HG03457 (cell line): ENCODE data around the gene VIM.
"Not testable (repeated sequence)": the region's sequence is repeated elsewhere in the genome, so short reads cannot be mapped to it uniquely, and the experiment has no call there.

ENCODE experiments used
- ATAC-seq: cut with Tn5 transposase; IDR thresholded peaks from one replicate; pipeline ENCODE4 v1.9.1; 2021; ENCODE audit warnings: moderate number of reproducible peaks; ENCODE audit not compliant: unreplicated experiment

Gene VIM

DNA sequence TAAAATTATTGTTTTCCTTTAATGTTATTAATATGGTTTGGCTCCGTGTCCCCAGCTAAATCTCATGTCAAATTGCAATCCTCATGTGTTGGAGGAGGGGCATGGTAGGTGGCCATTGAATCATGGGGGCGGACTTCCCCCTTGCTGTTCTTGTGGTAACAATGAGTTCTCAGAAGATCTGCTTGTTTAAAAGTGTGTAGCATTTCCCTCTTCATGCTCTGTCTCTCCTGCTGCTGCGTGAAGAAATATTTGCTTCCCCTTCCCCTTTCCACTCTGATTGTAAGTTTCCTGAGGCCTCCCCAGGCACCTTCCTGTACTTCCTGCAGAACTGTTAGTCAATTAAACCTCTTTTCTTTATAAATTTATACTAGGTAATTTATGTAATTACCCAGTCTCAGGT is 27.5 kb downstream of the VIM start:
- ATAC-seq, result no peak

DNA sequence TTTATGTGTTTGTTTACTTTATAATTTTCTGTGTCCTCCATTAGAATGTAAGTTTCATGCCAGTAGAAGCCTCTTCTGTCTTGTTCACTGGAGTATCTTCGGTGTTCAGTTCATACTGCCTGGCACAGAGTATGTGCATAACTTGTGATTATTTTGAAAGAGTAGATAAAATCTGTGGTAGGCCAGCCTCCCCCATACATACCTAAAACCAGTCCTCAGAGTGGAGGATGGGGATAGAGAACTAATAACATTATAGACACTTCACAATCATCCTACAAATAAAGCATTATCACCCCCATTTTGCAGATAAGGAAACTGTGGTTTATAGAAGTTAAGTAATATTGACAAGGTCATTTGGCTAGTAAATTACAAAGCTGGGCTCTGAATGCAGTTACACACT is 28.0 kb downstream of the VIM start:
- no peak for ATAC-seq

DNA sequence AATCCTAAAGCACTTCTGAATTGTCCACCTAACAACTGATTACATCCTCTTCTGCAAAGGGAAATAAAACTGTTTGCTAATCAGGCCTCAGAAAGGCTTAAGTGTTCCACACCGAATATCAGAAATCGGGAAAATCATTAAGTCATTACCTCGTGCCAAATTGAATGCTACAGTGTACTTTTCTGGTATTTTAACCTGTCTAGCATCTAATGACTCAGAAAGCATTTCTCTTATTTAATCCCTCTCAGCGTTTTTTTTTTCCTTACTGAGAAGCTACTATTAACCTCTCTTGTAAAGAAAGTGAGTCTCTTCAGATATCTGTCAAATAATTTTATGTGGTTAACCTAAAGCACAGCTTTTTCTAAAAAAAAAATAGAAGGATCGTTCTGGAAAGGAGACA is 28.6 kb downstream of the VIM start:
- ATAC-seq, result no peak

DNA sequence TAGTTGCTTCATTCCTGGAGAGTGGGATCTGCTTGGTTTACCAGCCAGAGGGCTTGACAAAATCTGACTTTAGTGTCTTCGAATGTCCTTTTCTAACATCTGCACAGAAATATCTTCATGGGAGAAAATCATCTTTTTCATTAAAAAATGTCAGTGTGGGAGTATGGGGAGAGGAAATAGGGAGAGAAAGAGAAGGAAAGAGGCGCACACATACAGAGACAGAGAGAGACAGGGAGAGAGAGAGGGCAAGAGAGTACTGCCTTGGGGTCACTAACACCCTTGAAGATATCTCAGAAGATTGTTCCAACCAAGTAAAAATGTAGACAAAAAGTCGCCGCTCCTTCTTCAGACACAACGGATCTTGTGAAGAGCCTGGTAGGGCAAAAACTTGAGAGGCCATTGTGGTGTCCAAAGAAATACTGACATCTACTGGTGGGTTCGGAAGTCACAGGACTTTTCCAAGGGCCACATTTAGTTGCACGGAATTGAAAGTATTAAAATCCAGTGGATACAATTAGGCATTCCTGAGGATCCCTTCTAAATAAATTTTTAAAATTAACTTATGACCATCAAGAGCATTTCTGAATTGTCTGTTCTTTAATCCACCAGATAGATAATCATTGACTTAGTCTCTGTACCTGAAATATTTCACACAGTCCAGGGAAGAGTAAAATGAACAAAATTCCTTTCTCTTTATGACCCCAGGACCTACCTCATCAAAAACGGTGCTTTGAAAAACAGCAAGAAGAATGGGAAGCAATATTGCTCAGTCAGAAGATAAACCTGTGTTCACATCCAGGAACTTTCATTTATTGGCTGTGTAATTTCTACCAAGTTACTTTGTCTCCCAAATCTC is 29.7 kb downstream of the VIM start:
- ATAC-seq, result no peak

DNA sequence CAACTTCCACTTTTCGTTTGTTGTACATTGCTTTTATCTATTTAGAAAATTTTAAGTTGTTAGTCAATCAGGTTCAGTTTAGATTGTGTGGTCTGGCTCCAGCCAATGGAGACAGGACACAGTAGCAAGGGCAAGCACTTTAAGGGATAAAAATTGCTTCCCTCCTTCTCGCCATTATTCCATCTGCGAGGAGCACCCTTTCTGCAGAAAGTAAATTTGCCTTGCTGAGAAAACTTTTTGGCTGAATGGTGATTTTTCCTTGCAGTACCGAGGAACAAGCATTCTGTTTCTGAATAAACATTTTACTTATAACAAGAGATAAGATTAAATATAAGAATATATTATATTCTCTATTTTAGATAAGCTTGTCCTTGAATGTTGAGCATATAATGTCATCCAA is 34.5 kb downstream of the VIM start:
- ATAC-seq, result no peak

DNA sequence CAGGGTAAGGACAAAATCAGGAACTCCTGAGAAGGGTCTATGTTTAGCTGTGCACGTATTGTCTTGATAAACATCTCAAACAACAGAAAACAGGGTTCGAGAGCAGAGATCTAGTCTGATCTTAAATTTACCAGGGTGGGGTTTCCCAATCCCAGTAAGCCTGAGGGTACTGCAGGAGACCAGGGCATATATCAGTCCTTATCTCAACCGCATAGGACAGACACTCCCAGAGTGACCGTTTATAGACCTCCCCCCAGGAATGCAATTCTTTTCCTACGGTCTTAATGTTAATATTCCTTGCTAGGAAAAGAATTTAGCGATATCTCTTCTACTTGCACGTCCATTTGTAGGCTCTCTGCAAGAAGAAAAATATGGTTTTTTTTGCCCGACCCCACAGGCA is 35.5 kb downstream of the VIM start:
- no peak for ATAC-seq

DNA sequence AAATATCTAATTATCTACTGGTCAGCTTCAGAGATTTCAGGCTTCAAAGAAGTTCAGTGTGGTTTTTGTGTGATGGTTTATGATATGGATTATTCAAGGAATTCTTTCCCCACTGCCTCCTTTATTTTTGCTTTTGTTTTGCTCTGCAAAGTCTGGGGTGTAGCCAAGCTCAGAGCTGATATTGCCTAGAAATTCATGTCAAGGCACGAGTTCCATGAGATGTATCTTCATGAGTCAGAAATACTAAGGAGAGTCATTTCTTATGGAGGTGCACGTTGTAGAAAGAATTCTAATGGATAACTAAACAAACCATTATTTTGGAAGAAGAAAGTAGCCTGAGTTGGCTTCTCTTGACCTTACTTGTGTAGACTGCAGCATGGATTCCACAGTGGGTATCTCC is 37.4 kb downstream of the VIM start:
- ATAC-seq, result no peak

DNA sequence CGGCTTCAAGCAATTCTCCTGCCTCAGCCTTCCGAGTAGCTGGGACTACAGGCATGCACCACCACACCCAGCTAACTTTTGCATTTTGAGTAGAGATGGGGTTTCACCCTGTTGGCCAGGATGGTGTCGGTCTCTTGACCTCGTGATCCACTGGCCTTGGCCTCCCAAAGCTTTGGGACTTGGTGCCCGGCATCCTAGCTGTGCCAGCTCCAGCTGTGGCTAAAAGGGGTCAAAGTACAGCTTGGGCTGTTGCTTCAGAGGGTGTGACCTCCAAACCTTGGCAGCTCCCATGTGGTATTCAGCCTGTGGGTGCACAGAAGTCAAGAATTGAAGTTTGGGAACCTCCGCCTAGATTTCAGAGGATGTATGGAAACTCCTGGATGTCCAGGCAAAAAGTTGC is 38.5 kb downstream of the VIM start:
- not testable (repeated sequence) for ATAC-seq

DNA sequence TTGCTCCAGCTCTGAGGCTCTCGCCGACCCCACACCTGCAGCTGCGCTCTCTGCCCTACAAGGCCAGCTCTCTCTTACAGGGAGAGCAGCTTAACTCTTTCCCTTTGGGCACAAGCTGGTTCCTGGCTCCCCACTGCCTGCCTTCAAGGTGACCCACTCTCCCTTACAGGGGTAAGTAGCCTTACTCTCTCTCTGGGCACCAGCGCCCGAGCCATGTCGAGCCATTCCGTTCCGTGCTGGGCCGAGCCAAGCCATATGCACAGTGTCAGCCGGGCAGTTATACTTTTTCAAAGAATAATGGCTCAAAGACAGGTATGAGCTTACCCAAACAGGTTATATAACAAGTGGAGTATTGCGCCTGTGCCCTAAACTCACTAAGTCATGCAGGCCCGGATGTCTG is 44.6 kb downstream of the VIM start:
- no peak for ATAC-seq

DNA sequence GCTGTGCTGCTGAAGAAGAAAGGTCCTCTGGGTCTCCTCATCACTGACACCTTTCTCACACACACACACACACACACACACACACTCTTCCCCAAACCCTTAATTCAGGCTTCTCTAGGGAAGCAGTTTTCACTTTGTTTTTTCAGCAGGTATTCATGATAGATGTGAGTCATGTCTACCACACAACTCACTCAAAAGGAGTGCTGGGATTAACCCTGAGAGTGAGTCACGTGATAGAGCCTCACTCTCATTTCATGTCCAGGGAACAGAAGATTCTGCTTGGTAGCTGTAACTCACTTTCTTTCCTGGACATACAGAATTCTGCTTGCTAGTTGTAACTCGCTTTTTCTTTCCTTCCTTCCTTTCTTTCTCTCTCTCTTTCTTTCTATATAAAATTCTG is 45.4 kb downstream of the VIM start:
- no peak for ATAC-seq

DNA sequence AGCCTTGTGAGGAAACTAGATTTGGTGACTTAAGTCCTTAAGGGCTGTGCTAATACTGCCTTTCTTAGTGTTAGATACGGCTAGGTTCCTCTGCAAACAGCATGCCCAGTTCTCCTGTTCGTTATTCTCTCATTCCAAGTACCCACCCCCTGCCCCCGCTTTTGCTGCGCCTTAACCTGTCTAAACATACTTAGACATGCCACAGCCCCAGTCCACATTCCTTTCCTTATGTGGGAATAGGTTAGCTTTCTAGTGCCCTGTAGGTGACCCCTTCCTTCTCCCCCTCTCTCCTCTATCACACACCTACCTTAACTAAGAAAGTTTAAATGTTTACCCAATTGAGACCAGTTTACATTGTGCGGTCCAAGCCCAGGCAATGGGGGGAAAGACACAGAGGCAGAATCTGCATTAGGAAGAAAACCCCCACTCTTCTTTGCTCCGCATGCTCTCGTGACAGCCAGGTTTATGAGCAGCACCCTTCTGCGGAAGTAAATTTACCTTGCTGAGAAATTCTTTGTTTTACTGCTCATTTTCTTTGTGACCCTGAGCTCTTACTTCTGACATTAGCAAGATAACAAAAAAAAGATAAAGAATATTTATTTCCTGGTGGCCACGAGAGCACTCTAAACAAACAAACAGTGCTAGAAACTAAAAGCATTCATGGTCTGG is 48.8 kb downstream of the VIM start:
- ATAC-seq, result no peak

DNA sequence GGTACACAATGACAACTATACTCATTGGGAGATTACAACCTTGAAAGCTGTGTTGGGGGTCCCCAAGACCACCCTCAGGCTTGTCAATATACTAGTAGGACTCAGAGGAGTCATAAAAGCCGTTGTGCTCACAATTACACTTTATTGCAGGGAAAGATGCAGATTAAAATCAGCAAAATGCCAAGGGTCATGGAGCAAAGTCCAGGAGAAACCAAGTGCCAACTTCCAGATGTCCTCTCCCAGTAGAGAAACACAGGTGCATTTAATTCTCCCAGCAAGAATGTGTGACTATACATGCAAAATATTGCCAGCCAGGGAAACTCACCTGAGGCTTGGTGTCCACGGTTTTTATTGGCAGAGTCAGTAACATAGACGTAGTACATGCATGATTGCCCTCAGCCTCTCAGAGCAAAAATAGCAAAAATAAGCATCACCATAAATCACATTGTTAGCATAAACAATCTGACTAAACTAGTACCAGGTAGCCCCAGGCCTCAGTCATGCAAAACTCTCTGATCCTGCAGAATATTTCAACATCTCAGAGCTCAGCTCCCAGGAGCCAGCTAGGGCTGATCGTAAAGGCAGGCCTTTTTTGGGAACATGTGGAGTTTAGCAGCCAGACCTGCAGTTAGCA is 50.7 kb downstream of the VIM start:
- no peak for ATAC-seq

DNA sequence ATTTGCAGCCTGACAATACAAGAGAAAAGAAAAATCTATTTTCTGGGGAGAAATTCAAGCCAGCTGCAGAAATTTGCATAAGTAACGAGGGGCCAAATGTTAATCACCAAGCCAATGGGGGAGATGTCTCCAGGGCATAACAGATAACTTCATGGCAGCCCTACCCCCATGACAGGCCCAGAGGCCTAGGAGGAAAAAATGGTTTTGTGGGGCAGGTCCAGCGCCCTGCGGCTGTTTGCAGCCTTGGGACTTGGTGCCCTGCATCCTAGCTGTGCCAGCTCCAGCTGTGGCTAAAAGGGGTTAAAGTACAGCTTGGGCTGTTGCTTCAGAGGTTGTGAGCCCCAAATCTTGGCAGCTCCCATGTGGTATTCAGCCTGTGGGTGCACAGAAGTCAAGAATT is 54.3 kb downstream of the VIM start:
- ATAC-seq, result no peak

DNA sequence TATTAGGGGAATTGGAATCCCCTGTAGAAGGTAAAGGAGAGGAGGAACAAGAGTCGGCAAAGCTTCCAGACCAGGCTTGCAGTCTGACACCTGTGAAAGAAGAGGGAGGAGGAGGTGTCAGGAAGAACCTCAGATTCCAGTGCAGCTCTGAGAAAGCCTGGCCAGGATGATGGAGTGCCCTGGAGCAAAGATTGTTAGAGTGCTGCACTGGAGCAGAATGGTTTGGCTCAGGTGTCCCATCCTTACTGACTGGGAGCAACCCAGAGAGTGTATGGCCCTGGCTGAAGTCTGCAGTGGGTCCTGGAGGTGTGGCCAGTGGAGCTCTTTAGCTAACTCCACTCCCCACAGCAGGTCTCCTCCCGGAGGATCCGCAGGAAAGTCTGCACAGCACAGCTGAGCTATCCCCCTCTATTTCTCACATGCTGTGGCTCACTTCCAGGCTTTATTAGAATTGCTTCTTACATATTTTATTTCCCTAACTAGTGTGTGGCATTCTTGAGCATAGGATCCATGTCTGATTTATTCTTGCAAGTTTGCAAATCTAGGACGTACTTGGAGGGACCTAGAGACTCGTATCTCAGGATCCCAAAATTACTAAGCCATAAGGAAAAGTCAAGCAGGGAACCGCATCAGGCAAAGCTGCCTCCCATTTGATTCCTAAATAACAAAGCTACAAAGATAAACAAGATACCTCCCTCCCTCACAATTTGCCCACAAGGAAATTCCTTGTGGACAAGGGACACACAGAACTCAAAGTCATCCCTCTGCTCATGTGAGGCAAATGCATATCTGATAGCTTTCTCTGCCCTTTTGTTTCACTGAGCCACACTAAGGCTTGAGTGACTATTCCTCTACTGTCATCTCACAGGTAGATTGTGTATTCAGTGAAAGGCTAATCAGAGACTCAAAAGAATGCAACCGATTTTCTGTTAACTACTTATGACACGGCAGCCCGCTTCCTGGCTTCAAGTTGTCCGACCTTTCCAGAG is 58.8 kb downstream of the VIM start:
- no peak for ATAC-seq
